ENCODE results near the gene UVSSA.

DNA sequence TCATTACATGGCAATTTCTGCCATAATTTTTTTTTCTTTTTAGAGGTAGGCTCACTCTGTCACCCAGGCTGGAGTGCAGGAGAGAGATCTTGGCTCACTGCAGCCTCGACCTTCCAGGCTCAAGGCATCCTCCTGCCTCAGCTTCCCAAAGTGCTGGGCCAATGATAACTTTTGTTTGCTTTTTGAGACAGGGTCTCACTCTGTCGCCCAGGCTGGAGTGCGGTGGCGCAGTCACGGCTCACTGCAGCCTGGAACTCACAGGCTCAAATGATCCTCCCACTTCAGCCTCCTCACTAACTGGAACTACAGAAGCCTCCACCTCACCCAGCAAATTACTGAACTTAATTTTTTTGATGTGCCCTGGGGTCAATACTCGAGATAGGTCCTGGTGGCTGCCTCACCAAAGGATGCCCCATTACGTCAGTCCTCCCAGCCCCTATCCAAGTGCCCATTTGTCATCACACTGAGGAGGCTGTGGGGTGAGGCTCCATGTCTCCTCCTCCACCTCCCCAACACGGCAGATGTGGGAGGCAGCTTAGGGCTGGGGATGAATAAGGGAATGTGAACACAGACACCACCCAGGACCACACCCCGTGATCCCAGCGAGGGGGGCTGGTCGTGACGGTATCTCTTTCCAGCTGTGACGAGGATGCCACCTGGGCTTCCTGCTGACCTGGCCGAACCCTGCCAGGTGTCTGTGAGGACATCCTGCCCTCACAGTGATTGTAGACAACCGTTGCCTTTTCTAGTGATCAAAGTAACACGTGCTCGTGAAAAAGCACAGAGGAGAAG, 71.7 kb downstream of the UVSSA start:
- TF ChIP-seq, protein P1, sequence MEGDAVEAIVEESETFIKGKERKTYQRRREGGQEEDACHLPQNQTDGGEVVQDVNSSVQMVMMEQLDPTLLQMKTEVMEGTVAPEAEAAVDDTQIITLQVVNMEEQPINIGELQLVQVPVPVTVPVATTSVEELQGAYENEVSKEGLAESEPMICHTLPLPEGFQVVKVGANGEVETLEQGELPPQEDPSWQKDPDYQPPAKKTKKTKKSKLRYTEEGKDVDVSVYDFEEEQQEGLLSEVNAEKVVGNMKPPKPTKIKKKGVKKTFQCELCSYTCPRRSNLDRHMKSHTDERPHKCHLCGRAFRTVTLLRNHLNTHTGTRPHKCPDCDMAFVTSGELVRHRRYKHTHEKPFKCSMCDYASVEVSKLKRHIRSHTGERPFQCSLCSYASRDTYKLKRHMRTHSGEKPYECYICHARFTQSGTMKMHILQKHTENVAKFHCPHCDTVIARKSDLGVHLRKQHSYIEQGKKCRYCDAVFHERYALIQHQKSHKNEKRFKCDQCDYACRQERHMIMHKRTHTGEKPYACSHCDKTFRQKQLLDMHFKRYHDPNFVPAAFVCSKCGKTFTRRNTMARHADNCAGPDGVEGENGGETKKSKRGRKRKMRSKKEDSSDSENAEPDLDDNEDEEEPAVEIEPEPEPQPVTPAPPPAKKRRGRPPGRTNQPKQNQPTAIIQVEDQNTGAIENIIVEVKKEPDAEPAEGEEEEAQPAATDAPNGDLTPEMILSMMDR (IDR thresholded peaks at IDR 0.05; ENCODE audit: low read length), result no peak
- TF ChIP-seq EZH2 (optimal IDR thresholded peaks at IDR 0.05; ENCODE audit: low read depth, low read length), result no peak

Data from MM.1S (cell line).